Smooth muscle cell (in vitro differentiated cells): Measurements from ENCODE around the gene TP73. TPM values are rescaled to one million over a fixed set of nuclear protein-coding genes. Genes with fewer than 3 reads are reported as not detected.

Source experiments
- DNase-seq: peaks from one replicate; lab custom pipeline; 2025; ENCODE audit not compliant: unreplicated experiment; lab: John Stamatoyannopoulos, UW
- H2AFZ ChIP-seq: fragments of 200-600 bp; sonication (generic); 2 replicates; pipeline ENCODE4 v1.6.0; 2016; ENCODE audit warnings: antibody characterized with exemption, low read depth, mild to moderate bottlenecking
- H3F3A ChIP-seq: fragments of 200-600 bp; sonication (generic); 2 replicates; pipeline ENCODE4 v1.6.0; 2017; ENCODE audit warnings: antibody characterized with exemption, low read depth
- H3K27ac ChIP-seq: fragments of 200-600 bp; sonication (generic); 2 replicates; pipeline ENCODE4 v1.5.1; 2016; ENCODE audit warnings: low read depth, mild to moderate bottlenecking
- H3K27me3 ChIP-seq: fragments of 200-600 bp; sonication (generic); 2 replicates; pipeline ENCODE4 v1.6.1; 2016; ENCODE audit warnings: low read depth, mild to moderate bottlenecking
- H3K36me3 ChIP-seq: fragments of 200-600 bp; sonication (generic); 2 replicates; pipeline ENCODE4 v1.5.1; 2016; ENCODE audit warnings: low read depth
- H3K4me1 ChIP-seq: fragments of 200-600 bp; sonication (generic); 2 replicates; pipeline ENCODE4 v1.5.1; 2016; ENCODE audit warnings: low read depth
- H3K4me2 ChIP-seq: fragments of 200-600 bp; sonication (generic); 2 replicates; pipeline ENCODE4 v1.6.0; 2016; ENCODE audit warnings: mild to moderate bottlenecking
- H3K4me3 ChIP-seq: fragments of 200-600 bp; sonication (generic); 2 replicates; pipeline ENCODE4 v1.5.1; 2016; ENCODE audit warnings: mild to moderate bottlenecking
- H3K79me2 ChIP-seq: fragments of 200-600 bp; sonication (generic); 2 replicates; pipeline ENCODE4 v1.6.0; 2016; ENCODE audit warnings: low read depth, mild to moderate bottlenecking
- H3K9ac ChIP-seq: fragments of 200-600 bp; sonication (generic); 2 replicates; pipeline ENCODE4 v1.6.0; 2016; ENCODE audit warnings: low read depth
- H3K9me3 ChIP-seq: fragments of 200-600 bp; sonication (generic); replicated peaks from 2 replicates; pipeline ENCODE4 v1.5.1; 2016; ENCODE audit warnings: low read depth
- H4K20me1 ChIP-seq: fragments of 200-600 bp; sonication (generic); 2 replicates; pipeline ENCODE4 v1.6.0; 2016; ENCODE audit warnings: low read depth
- WGBS: methylation state at CpG from one replicate; pipeline ENCODE4 v1.1.7; 2016; ENCODE audit warnings: low lambda C conversion rate; 5-methylcytosine and 5-hydroxymethylcytosine counted together
- polyA plus RNA-seq: library from polyadenylated mRNA; unstranded; fragments of >200 nt; fragmentation: Nextera tagmentation; extraction: Ambion mirVana; gene quantifications from 2 replicates; pipeline ENCODE4 v1.2.1, GENCODE V29; 2016
- total RNA-seq: library from RNA; depleted of rRNA; stranded (reverse); fragments of >200 nt; gene quantifications from 2 replicates; pipeline ENCODE4 v1.2.3, GENCODE V29; 2014
- TF ChIP-seq, protein P1 (sequence below): fragments of 200-600 bp; sonication (generic); IDR thresholded peaks from 2 replicates; pipeline ENCODE4 v1.5.1; 2017; ENCODE audit warnings: borderline replicate concordance, mild to moderate bottlenecking, antibody characterized with exemption; ENCODE audit not compliant: insufficient read depth, poor library complexity, severe bottlenecking

TP73 gene
- total and polyA plus RNA-seq, 2 experiments from 2014 or later = 0.22 TPM; not detected in 1

DNA sequence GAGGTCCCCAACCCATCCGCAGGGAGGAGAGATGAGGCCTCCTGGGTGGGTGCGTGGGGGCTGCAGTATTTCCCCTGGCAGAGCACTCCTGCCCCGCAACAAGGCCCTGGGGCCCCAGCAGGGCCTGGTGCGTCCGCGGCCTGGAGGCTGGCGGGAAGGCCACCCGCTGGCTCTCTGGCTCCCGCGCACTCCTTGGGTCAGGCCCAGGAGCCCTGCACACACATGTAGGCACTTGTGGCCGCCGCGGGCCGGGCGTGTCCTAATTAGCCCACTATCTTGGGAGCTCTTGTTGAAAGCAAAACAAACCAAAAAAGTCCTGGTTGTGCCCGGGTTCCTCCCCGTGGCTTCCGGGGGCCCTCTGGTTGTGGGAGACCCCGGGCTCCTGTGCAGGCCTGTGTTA, 50.2 kb downstream of the TP73 start:
- Histone ChIP-seq H3K9ac (no peak overlapping the region), H3K27me3 (peaks cover 2% of the 10 kb centered on the region), H2AFZ (no peak overlapping the region)

DNA sequence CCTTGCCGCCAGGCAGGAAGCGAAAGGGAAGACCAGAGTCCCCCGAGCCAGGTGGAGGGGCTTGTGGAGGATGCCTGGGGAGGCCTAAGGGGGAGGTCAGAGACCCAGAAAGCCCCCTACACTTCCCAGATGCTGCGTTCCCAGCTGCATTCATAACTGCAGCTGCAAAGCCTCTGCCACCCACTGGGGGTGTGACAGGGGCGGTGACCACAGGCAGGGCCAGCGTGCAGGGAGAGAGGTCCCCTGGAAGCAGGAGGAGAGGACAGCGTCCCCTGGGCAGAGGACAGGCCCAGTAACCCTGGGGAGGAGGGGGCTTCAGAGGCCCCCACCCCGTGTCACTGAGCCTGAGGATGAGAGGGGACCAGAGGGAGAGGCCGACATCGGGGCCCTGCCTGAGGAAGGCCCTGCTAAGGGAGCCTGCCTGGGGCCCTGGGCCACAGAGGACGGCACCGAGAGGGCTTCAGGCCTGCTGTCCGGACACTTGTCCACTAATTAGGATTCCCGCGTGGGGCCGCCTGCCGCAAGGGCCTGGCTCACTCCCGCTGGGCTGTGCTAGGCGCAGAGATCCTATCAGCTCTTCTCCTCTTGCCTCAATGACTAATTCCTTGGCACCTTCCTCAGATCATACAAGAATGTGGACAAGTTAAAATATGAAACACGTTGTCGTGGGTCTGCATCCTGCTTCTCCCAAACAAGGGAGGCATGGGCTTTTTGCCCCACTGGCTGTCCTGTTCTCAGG, 50.8 kb downstream of the TP73 start:
- TF ChIP-seq, protein P1, sequence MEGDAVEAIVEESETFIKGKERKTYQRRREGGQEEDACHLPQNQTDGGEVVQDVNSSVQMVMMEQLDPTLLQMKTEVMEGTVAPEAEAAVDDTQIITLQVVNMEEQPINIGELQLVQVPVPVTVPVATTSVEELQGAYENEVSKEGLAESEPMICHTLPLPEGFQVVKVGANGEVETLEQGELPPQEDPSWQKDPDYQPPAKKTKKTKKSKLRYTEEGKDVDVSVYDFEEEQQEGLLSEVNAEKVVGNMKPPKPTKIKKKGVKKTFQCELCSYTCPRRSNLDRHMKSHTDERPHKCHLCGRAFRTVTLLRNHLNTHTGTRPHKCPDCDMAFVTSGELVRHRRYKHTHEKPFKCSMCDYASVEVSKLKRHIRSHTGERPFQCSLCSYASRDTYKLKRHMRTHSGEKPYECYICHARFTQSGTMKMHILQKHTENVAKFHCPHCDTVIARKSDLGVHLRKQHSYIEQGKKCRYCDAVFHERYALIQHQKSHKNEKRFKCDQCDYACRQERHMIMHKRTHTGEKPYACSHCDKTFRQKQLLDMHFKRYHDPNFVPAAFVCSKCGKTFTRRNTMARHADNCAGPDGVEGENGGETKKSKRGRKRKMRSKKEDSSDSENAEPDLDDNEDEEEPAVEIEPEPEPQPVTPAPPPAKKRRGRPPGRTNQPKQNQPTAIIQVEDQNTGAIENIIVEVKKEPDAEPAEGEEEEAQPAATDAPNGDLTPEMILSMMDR = no peak
- Histone ChIP-seq H3K27ac (no peak overlapping the region), H3K4me3 (no peak overlapping the region), H2AFZ (no peak overlapping the region), H3K9me3 (no peaks in the 10 kb centered on the region), H3K27me3 (peaks cover 8% of the 10 kb centered on the region), H3K4me2 (no peak overlapping the region), H3K36me3 (no peaks in the 10 kb centered on the region), H3K79me2 (no peaks in the 10 kb centered on the region), H3F3A (no peaks in the 10 kb centered on the region), H4K20me1 (no peaks in the 10 kb centered on the region), H3K9ac (no peak overlapping the region), H3K4me1 (peaks cover 13% of the 10 kb centered on the region)
- WGBS = 70% methylated on average over 21 of the region's 21 CpGs
- DNase-seq = no peak

More for the DNA sequence above, 50.2 kb downstream of the TP73 start:
- Histone ChIP-seq H3K27ac (no peak overlapping the region), H3K36me3 (no peaks in the 10 kb centered on the region), H3K4me1 (peaks cover 11% of the 10 kb centered on the region), H4K20me1 (no peaks in the 10 kb centered on the region), H3K4me2 (no peak overlapping the region), H3K4me3 (no peak overlapping the region), H3K9me3 (no peaks in the 10 kb centered on the region), H3K79me2 (no peaks in the 10 kb centered on the region), H3F3A (no peaks in the 10 kb centered on the region)
- no peak for DNase-seq
- 92% methylated on average over 19 of the region's 19 CpGs for WGBS
- TF ChIP-seq, protein P1 = no peak

DNA sequence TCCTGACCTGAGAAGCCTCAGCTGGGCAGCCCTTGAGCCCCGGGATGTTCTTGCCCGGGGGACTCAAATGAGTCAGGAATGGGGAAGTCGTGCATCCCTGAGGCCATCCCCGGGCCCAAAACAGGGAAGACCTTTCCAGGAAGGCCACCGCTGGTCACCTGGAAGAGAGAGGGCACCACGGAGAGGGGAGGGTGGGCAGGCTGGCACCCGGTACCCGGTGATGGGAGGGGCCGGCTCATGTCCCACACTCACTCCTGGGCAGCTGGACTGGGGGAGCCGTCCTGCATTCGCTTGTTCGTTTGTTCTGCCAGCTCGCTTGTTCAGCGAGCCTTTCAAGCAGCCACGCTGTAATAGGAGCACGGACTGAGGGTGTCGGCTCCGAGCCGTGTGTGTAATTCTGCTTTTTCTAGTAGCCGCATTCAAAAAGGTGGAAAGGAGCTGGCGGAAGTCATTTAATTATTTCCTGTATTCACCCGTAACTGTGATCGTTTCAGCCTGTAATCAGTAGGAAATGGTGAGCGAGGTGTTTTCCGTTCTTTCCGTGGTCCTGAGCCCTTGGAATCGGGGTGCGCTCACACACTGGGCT, 51.6 kb downstream of the TP73 start:
- 84% methylated on average over 28 of the region's 28 CpGs for WGBS
- no peak overlapping the region for H3K27ac ChIP-seq
- H3K27me3 ChIP-seq = peaks cover 14% of the 10 kb centered on the region
- H2AFZ ChIP-seq = no peak overlapping the region
- TF ChIP-seq, protein P1 = no peak
- H3K4me3 ChIP-seq = no peak overlapping the region
- no peaks in the 10 kb centered on the region for H3K79me2 ChIP-seq
- H3K4me1 ChIP-seq = peaks cover 18% of the 10 kb centered on the region
- H3K4me2 ChIP-seq = no peak overlapping the region
- no peaks in the 10 kb centered on the region for H3K9me3 ChIP-seq
- no peaks in the 10 kb centered on the region for H3F3A ChIP-seq
- no peak overlapping the region for H3K9ac ChIP-seq
- no peak for DNase-seq
- no peaks in the 10 kb centered on the region for H3K36me3 ChIP-seq
- H4K20me1 ChIP-seq = no peaks in the 10 kb centered on the region
